KMS-11 (cell line): Measurements from ENCODE around the gene CEACAM16.

ENCODE experiments used
- H2AFZ ChIP-seq: fragments of 200-600 bp; sonication (generic); 2 replicates; pipeline ENCODE4 v1.6.1; 2016; ENCODE audit warnings: antibody characterized with exemption, mixed run types, low read depth
- H3K27ac ChIP-seq: fragments of 200-600 bp; sonication (generic); 2 replicates; pipeline ENCODE4 v1.6.1; 2016; ENCODE audit warnings: mild to moderate bottlenecking, mixed run types
- H3K27me3 ChIP-seq: fragments of 200-600 bp; sonication (generic); 2 replicates; pipeline ENCODE4 v1.6.1; 2017; ENCODE audit warnings: mild to moderate bottlenecking, low read depth, mixed run types, moderate library complexity; ENCODE audit not compliant: insufficient read depth
- H3K36me3 ChIP-seq: fragments of 200-600 bp; sonication (generic); 2 replicates; pipeline ENCODE4 v1.6.1; 2017; ENCODE audit warnings: mild to moderate bottlenecking, mixed run types; ENCODE audit not compliant: insufficient read depth
- H3K4me1 ChIP-seq: fragments of 200-600 bp; sonication (generic); 2 replicates; pipeline ENCODE4 v1.6.1; 2016; ENCODE audit warnings: mild to moderate bottlenecking, low read depth, mixed run types; ENCODE audit not compliant: poor library complexity, severe bottlenecking
- H3K4me2 ChIP-seq: fragments of 200-600 bp; sonication (generic); 2 replicates; pipeline ENCODE4 v1.7.0; 2016; ENCODE audit warnings: mild to moderate bottlenecking, mixed run types
- H3K4me3 ChIP-seq: fragments of 200-600 bp; sonication (generic); IDR thresholded peaks from 2 replicates; pipeline ENCODE4 v1.6.1; 2017; ENCODE audit warnings: low read depth, low read length, mixed read lengths; ENCODE audit not compliant: insufficient read depth
- H3K79me2 ChIP-seq: fragments of 200-600 bp; sonication (generic); 2 replicates; pipeline ENCODE4 v1.6.1; 2016; ENCODE audit warnings: low read depth, mixed run types; ENCODE audit not compliant: insufficient read depth
- H3K9ac ChIP-seq: fragments of 200-600 bp; sonication (generic); 2 replicates; pipeline ENCODE4 v1.6.1; 2016; ENCODE audit warnings: mild to moderate bottlenecking, mixed run types
- H4K20me1 ChIP-seq: fragments of 200-600 bp; sonication (generic); 2 replicates; pipeline ENCODE4 v1.6.1; 2016; ENCODE audit warnings: mild to moderate bottlenecking, mixed run types; ENCODE audit not compliant: insufficient read depth
- CTCF ChIP-seq: fragments of 200-600 bp; sonication (generic); conservative IDR thresholded peaks from 2 replicates; pipeline ENCODE4 v1.6.1; 2017; ENCODE audit warnings: low read depth, mild to moderate bottlenecking, antibody characterized with exemption, low read length, moderate library complexity, mixed read lengths

The CEACAM16 gene

GRCh38 chr19:44757735-44758505 is 59.0 kb downstream of the CEACAM16 start:
- Histone ChIP-seq H3K4me2 (no peak overlapping the region), H3K79me2 (peaks cover 19% of the 10 kb centered on the region), H2AFZ (no peak overlapping the region), H3K36me3 (no peaks in the 10 kb centered on the region), H3K4me1 (peaks cover 60% of the 10 kb centered on the region), H3K27ac (no peak overlapping the region), H3K4me3 (no peak overlapping the region), H4K20me1 (no peaks in the 10 kb centered on the region), H3K27me3 (no peaks in the 10 kb centered on the region), H3K9ac (no peak overlapping the region)
- TF ChIP-seq CTCF: no peak

- Histone ChIP-seq H3K79me2 (peaks cover 19% of the 10 kb centered on the region), H3K9ac (no peak overlapping the region), H3K4me3 (no peak overlapping the region), H3K36me3 (no peaks in the 10 kb centered on the region), H3K27ac (no peak overlapping the region), H3K27me3 (no peaks in the 10 kb centered on the region), H3K4me1 (peaks cover 63% of the 10 kb centered on the region), H4K20me1 (no peaks in the 10 kb centered on the region), H3K4me2 (no peak overlapping the region), H2AFZ (no peak overlapping the region)
- no peak for TF ChIP-seq CTCF
These were observed 59.6 kb downstream of the CEACAM16 start for GRCh38 chr19:44758596-44758995.

GRCh38 chr19:44759083-44759804 is 60.3 kb downstream of the CEACAM16 start:
- no peak overlapping the region for H3K4me3 ChIP-seq
- H4K20me1 ChIP-seq: no peaks in the 10 kb centered on the region
- no peak overlapping the region for H2AFZ ChIP-seq
- no peak overlapping the region for H3K27ac ChIP-seq
- H3K9ac ChIP-seq: no peak overlapping the region
- no peak overlapping the region for H3K4me2 ChIP-seq
- H3K79me2 ChIP-seq: peaks cover 19% of the 10 kb centered on the region
- H3K36me3 ChIP-seq: no peaks in the 10 kb centered on the region
- TF ChIP-seq CTCF: no peak
- no peaks in the 10 kb centered on the region for H3K27me3 ChIP-seq
- H3K4me1 ChIP-seq: peaks cover 66% of the 10 kb centered on the region
